T47D (cell line): ENCODE measurements around the gene SUPT4H1.

ENCODE experiments used
- DNase-seq, 2 experiments: peaks; one replicate each; pipeline versions ENCODE4 v3.0.0 to v3.0.0-alpha.2; 2011 to 2012; ENCODE audit warnings: low read depth in 1 of 2, low spot score in 1 of 2
- JUND ChIP-seq: IDR thresholded peaks from 2 replicates; pipeline ENCODE4 v1.6.1; 2012; ENCODE audit warnings: low read depth
- in situ Hi-C: cut with HindIII; loops from 2 replicates; pipeline ENCODE4 v1.10.0; 2016; ENCODE audit warnings: low sequenced_read_pairs, low pct_unique_long_range_greater_than_20kb

The SUPT4H1 gene

DNA sequence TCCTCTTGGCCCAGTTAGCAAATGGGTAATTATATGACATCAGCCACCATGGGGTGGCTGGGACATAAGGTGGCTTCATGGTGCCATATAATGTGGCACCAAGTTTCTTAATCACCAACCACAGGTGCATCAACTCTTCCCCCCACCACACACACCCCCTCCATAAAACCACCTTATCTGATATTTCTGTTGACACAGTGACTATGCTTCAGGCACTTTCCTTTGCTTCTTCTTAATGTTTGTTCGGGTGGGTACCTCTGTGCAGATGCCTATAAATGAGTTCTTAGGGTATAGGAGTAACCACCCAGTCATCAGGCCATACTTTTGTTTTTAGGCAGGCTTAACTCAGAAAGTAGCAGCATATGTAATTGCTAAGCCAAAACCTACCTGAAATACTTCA, 35.8 kb upstream of the SUPT4H1 start:
- in situ Hi-C loops = no loop called here
- DNase-seq = peak in 1 of 2 experiments; percentile 68
- peak; percentile 83 for TF ChIP-seq JUND

DNA sequence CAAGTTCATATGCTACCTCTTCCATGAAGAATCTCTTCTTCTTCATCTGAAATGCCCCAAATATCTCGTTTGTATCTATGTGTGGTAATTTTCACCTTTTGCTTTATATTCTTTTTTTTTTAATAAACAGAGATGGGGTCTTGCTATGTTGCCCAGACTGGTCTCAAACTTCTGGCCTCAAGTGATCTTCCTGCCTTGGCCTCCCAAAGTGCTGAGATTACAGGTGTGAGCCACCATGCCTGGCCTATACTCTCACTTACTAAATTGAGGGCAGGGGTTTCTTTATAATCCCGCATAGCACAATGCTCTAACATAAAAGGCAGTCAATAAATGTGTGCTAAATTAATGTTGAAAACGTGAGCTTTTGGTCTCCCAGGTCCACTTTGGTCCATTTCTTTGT, 34.7 kb upstream of the SUPT4H1 start:
- TF ChIP-seq JUND = no peak

DNA sequence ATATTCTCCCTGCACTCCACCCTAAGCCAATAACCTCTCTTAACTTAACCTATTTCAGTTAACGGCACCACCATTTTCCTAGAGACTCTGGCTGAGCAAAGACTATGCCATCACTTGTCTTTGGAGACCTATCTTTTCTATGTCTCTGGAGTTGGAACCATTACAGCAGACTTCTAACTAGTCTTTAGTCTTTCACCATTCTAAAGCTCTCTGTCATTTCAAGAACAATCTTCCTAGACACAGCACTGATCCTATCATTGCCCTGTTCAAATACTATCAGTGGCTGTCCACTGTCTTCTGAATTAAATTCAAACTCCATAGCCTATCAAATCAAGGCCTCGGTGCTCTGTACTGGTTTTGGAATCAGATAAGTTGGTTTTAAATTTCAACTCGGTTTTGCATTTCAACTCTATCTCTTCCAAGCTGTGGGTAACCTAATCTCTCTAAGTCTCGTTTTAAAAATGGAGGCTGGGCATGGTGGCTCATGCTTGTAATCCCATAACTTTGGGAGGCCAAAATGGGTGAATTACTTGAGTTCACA, 33.4 kb upstream of the SUPT4H1 start:
- in situ Hi-C loops = no loop called here
- no peak for DNase-seq
- TF ChIP-seq JUND = no peak

More for the DNA sequence above, 34.7 kb upstream of the SUPT4H1 start:
- in situ Hi-C loops = no loop called here
- DNase-seq = no peak

DNA sequence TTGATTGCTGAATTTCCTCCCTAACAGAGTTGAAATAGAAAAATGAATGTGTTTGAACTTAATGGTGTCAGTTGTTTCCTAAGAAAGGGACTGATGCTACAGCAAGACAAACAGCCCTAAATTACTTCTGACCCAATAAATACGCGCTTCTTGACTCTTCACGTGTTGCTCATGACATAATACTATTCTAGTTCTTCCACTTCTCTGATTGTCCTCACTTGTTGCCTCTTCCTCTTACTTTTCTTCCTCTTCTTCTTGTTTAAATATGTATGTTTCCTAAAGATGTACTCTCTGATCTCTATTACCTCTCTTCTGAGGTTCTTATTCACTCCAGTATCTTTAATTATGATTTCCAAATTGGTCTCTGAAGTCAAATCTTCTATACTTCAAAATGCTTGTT, 32.9 kb upstream of the SUPT4H1 start:
- no peak for TF ChIP-seq JUND
- in situ Hi-C loops = no loop called here

DNA sequence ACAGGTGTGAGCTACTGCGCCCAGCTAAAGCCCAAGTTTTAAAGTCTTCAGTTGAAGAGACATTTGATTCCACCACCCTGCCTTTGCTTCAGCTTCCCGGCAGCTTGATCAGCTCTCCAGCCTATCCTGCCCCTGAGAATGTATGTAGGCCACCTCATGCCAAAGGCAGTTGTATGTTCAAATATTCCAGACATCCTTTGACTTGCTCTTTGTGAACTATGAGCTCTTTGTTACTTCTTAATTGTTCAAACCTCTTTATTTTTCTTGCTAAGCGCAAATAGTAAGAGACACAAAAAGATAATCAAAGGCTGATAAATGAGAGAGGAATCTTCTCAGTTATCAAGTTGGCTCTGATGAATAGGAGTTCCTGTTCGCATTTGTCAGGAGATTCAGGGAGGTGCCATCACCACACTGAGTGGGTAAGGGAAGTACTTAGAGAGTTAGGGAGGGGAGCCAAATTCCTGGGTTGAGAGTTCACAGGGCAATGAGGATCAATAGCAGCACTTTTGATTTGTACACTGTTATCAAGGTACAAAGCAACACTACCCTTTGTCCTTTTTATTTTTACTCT, 32.0 kb upstream of the SUPT4H1 start:
- TF ChIP-seq JUND = no peak
- in situ Hi-C loops = no loop called here
- DNase-seq = no peak

More for the DNA sequence above, 32.9 kb upstream of the SUPT4H1 start:
- no peak for DNase-seq

DNA sequence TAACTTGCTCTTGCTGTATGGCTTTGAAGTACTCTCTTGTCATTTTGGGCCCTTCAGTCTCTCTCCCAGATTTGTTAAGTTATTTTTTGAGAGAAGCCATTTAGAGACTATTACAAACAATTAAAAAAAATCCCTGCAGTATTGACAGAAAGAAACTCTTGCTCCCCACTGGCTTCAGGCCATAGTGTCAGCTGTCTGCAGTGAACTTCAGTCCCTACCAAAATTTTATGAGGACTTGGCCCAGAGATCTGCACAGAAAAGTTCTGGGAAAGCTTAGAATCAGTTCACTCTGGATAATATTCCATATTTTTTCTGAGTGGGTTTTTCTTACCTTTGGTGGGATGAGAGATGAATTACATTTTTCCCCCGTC, 30.9 kb upstream of the SUPT4H1 start:
- no peak for TF ChIP-seq JUND
- in situ Hi-C loops = no loop called here
- DNase-seq = no peak

DNA sequence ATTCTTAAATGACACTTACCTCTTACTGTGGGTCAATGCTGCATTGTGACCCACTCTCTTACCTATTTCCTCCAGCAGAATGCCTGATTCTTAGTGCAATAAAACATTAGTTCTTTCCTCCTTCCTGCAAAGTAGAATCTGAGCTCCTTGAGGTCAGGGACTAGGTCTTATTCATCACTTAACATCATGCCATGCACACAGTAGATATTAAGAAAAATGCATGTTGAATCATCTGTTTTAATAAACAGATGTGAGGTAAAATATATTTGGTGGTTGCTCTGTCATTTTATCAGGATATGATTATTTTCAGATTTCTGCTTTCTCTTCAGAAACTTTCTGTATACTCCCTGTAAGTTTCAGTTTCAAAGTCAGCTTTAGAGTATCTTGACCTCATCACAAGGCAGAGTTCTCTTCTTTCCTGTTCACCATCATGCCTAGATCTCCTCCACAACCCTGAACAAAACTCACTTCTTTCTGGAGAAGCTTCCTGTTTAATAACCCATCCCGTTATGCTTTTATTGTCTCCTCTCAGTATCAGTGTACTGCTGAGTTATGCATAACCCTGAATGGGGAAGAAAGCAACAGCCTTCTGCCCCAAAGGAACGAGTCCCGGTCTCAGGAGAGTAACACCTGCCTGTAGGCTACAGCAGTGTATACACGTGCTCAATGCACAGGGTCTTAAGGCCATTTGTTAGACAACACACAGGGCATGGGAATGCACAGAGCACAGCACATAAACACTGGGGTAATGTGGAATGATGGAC, 30.3 kb upstream of the SUPT4H1 start:
- in situ Hi-C loops = no loop called here
- no peak for DNase-seq
- no peak for TF ChIP-seq JUND

DNA sequence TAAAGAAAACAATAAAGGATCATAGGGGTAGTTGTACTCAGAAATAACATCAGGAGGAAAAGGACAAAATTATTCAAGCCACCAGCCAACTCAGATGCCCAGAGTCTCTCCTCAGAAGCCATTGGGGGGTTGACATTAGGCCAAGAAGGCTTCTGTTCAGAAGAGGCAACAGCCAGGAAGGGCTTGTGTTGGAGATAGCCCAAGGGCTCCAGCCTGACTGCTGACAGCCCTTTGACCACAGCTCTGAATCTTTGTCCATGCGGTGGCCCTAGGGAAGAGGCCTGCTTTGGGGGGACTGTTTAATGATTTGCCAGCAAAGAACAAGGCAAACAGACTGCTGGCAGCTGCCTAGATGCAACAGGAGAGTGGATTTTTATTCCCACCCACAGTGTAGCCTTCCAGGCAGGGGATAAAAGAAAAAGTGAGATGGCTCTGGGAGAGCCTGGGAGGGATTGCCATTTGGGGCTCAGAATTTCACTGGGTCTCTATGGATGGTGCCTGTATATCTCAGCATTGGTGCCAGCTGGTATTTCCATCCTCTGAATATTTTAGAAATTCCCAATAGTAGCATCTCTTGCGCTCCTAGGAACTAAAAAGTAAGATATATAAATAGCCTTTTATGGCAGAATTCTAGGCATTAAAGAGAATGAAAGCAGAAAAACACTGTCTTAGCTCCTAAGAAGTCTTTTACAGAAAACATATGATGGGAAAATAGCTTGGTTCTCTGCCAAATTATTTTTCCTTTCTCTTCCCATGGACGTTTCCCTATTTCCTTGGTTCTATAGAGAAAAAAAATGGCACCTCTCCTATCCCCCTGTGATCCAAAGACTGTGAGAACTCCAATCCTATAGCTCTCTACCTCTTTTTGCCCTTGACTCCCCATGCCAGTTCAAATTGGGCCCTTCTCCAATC, 29.4 kb upstream of the SUPT4H1 start:
- no peak for DNase-seq
- TF ChIP-seq JUND = no peak
- in situ Hi-C loops = no loop called here

DNA sequence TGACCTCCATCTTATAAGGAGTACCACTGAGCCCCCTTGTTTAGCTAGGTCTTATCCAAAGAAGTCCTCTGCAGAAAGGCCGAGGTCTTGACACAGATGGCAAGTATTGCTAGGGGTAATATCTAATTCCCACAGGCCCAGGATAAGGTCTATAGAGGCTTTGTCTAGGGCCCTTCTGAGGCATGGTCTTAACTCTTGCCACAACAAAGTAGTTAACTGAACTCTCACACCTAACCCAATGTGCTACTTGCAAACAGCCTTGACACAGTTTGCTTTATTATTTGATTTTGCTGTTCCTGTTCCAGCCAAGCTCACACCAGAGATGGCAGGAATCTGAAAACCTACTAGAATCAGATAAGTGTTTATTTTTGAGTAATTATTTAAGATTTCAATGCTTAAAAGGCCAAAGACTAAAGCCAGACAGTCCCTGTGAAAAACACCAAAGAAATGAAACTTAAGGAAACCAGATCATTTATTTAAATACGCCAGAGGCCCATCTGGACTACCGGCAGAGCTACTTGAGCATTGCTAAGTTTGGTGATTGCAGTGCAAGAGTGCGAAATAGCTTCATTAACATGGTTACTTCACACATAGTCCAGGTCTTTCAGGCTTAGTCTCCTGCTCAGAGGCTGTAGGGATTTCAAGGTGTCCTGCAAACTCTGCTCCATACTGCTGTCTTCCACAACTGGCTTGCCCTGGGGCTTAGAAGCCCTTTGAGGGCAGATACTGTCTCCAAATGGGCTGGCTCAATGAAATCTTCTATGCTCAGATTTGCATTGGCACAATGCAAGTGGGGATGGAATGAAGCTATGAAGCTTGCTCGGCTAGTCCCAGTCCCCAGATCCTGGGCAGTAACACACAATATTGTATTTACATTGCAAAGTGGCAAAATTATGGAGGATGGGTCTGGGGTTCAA, 28.5 kb upstream of the SUPT4H1 start:
- in situ Hi-C loops = no loop called here
- TF ChIP-seq JUND = no peak
- DNase-seq = no peak

DNA sequence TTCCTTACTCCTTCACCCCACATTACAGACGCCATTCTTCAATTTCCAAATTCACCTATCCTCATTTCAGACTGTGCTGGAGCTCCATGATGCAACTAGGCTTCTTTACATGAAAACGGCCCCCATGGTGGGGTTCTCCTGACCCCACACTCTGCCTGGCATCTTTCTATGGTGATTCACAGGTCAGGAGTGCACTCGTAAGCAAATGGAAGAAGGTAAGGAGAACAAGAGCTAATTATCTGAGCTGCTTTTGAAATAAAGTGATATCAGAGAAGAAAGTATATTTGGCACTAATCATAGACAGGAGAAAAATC, 27.5 kb upstream of the SUPT4H1 start:
- in situ Hi-C loops = no loop called here
- no peak for DNase-seq
- TF ChIP-seq JUND = no peak

DNA sequence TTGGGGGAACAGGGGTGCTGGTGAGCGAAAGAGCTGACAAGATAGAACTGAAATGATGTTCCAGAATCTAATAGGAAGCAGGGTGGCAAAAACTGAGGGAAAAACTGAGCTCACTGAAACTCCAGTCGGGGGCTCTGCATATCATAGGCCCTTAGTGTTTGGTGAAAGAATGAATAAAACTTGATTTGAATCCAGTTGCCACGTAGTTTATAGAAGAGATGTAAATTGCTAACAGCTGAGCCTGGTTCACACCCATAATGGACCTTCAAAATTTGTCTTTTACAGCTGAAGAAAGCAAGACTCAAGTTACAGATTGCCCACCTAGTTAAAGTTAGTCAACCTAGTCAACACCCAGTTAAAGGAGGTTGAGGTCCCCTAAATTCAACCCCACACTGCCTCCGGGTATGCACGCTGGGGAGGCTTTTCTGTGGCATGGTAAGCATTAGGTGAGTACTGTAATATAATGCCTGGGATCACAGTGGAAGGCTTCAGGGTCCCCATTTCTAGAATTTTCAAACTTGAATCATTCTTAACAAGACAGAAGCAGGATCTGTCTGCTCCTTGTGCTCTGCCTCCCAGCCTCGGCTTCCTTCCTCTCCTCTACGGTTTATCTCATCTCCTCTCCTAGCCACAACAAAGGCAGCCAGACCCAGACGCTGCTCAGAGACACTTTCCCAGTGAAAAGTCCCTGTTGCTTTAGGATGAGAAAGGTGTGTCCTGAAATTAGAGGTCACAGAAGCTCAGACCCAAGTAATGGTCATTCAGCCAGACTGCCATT, 26.9 kb upstream of the SUPT4H1 start:
- no peak for DNase-seq
- TF ChIP-seq JUND = no peak
- in situ Hi-C loops = no loop called here
